ENCODE data around the gene HSD3B7. TPM values are rescaled to one million over a fixed set of nuclear protein-coding genes. Genes with fewer than 3 reads are reported as not detected.
A peak's percentile ranks its signal among the peaks of the same experiment; 100 is the strongest.
"Not testable (repeated sequence)": the region's sequence is repeated elsewhere in the genome, so short reads cannot be mapped to it uniquely, and the experiment has no call there.

HSD3B7 gene
- total RNA-seq, 1 donor from 2014 or later = 98.3 TPM

- DNase-seq (ENCODE audit: low read depth) = peak; percentile 42
Measured at GRCh38 chr16:30998852-30999761, 14.1 kb downstream of the HSD3B7 start.

GRCh38 chr16:31000671-31001382 is 15.8 kb downstream of the HSD3B7 start:
- no peak for DNase-seq (ENCODE audit: low read depth)

GRCh38 chr16:31001507-31002249 is 16.7 kb downstream of the HSD3B7 start:
- DNase-seq (ENCODE audit: low read depth) = no peak

- no peak for DNase-seq (ENCODE audit: low read depth)
Measured at GRCh38 chr16:31002250-31002700, 17.3 kb downstream of the HSD3B7 start.

- DNase-seq (ENCODE audit: low read depth) = no peak
Measured at GRCh38 chr16:31002862-31003341, 17.9 kb downstream of the HSD3B7 start.

GRCh38 chr16:31003744-31004143 is 18.7 kb downstream of the HSD3B7 start:
- DNase-seq (ENCODE audit: low read depth) = no peak

- no peak for DNase-seq (ENCODE audit: low read depth)
Measured at GRCh38 chr16:31004658-31005057, 19.7 kb downstream of the HSD3B7 start.

- no peak for DNase-seq (ENCODE audit: low read depth)
Measured at GRCh38 chr16:31005350-31006085, 20.5 kb downstream of the HSD3B7 start.

GRCh38 chr16:31006086-31006385 is 21.0 kb downstream of the HSD3B7 start:
- DNase-seq (ENCODE audit: low read depth) = no peak

- DNase-seq (ENCODE audit: low read depth) = no peak
Measured at GRCh38 chr16:31006589-31006988, 21.6 kb downstream of the HSD3B7 start.

- DNase-seq (ENCODE audit: low read depth) = no peak
Measured at GRCh38 chr16:31007684-31008083, 22.7 kb downstream of the HSD3B7 start.

- DNase-seq (ENCODE audit: low read depth) = no peak
Measured at GRCh38 chr16:31008149-31008548, 23.1 kb downstream of the HSD3B7 start.

- DNase-seq (ENCODE audit: low read depth) = no peak
Measured at GRCh38 chr16:31008551-31008950, 23.5 kb downstream of the HSD3B7 start.

- no peak for DNase-seq (ENCODE audit: low read depth)
Measured at GRCh38 chr16:31009120-31009519, 24.1 kb downstream of the HSD3B7 start.

GRCh38 chr16:31009894-31010584 is 25.0 kb downstream of the HSD3B7 start:
- no peak for DNase-seq (ENCODE audit: low read depth)

- DNase-seq (ENCODE audit: low read depth) = peak; percentile 36
Measured at GRCh38 chr16:31010585-31011325, 25.7 kb downstream of the HSD3B7 start, which contains the start of gene STX1B. Gene STX1B (minus strand): TSS chr16:31010638. CDS start chr16:31010396, 242 bp downstream.

GRCh38 chr16:31011815-31012214 is 26.8 kb downstream of the HSD3B7 start:
- DNase-seq (ENCODE audit: low read depth) = not testable (repeated sequence)

GRCh38 chr16:31013292-31013691 is 28.3 kb downstream of the HSD3B7 start:
- not testable (repeated sequence) for DNase-seq (ENCODE audit: low read depth)

GRCh38 chr16:31016018-31016417 is 31.0 kb downstream of the HSD3B7 start:
- DNase-seq (ENCODE audit: low read depth) = no peak
